B cell (primary cell): ENCODE data around the gene GSDME. TPM values are rescaled to one million over a fixed set of nuclear protein-coding genes. Genes with fewer than 3 reads are reported as not detected.

Experiments
- ATAC-seq: fragments of 200-7000 bp; cut with Tn5 transposase; one replicate; pipeline ENCODE4 v1.10.0; 2021; ENCODE audit warnings: low read depth, mild to moderate bottlenecking, moderate number of reproducible peaks, moderate library complexity
- CTCF ChIA-PET: fragments of 350-600 bp; sonication (Branson Sonifier 250); formaldehyde crosslinking; loops from one replicate; lab custom pipeline; 2021; ENCODE audit warnings: antibody characterized with exemption, inconsistent platforms; lab: Charles Lee
- POLR2A ChIA-PET: fragments of 350-600 bp; sonication (Branson Sonifier 250); formaldehyde crosslinking; loops from one replicate; lab custom pipeline; 2021; ENCODE audit warnings: antibody characterized with exemption; lab: Charles Lee
- DNase-seq: peaks from one replicate; pipeline ENCODE4 v3.0.0; 2013
- H2AFZ ChIP-seq: 2 replicates; pipeline ENCODE4 v1.6.1; 2012; ENCODE audit warnings: mild to moderate bottlenecking, low read depth, low read length; ENCODE audit not compliant: insufficient read depth, poor library complexity, severe bottlenecking
- H3K27ac ChIP-seq, 2 donors: 1 replicate in 1 of 2; 2 replicates in 1 of 2; pipeline ENCODE4 v1.5.1; 2012 to 2013; ENCODE audit warnings: low read length in 2 of 2, mild to moderate bottlenecking in 2 of 2, moderate library complexity in 1 of 2
- H3K27me3 ChIP-seq, 4 experiments: fragments of 200-600 bp in 1 of 4; sonication (generic) in 1 of 4; replicated peaks in 1 of 4; 1 replicate in 2 of 4; 2 replicates in 2 of 4; pipeline versions ENCODE4 v1.6.1 to v1.7.0; 2013 to 2016; ENCODE audit warnings: low read length in 3 of 4, mild to moderate bottlenecking in 2 of 4, mixed read lengths in 1 of 4, moderate library complexity in 1 of 4; ENCODE audit not compliant: insufficient read depth in 4 of 4, control insufficient read depth in 3 of 4; ENCODE audit errors: control extremely low read depth in 1 of 4
- H3K36me3 ChIP-seq, 2 experiments: replicated peaks in 1 of 2; 1 replicate in 1 of 2; 2 replicates in 1 of 2; pipeline versions ENCODE4 v1.6.1 to v1.7.1; 2013; ENCODE audit warnings: low read length in 1 of 2; ENCODE audit not compliant: insufficient read depth in 2 of 2, control insufficient read depth in 1 of 2; ENCODE audit errors: control extremely low read depth in 1 of 2, extremely low read depth in 1 of 2
- H3K4me1 ChIP-seq, 2 donors: fragments of 200-600 bp in 1 of 2; sonication (generic) in 1 of 2; 1 replicate in 1 of 2; 2 replicates in 1 of 2; pipeline versions ENCODE4 v1.5.1 to v1.6.1; 2013 to 2017; ENCODE audit warnings: low read length in 2 of 2; ENCODE audit not compliant: control insufficient read depth in 2 of 2, insufficient read depth in 2 of 2
- H3K4me2 ChIP-seq: replicated peaks from 2 replicates; pipeline ENCODE3; 2012; ENCODE audit warnings: mild to moderate bottlenecking, low read depth, low read length; ENCODE audit not compliant: poor library complexity, severe bottlenecking
- H3K4me3 ChIP-seq, 5 experiments: fragments of 200-600 bp in 1 of 5; sonication (generic) in 1 of 5; 1 replicate in 3 of 5; 2 replicates in 2 of 5; pipeline versions ENCODE4 v1.5.1 to v1.7.0; 2011 to 2016; ENCODE audit warnings: low read length in 4 of 5, mild to moderate bottlenecking in 4 of 5, low read depth in 2 of 5, control low read depth in 1 of 5, moderate library complexity in 1 of 5; ENCODE audit not compliant: insufficient read depth in 1 of 5; ENCODE audit errors: control extremely low read depth in 1 of 5, extremely low read depth in 1 of 5
- H3K79me2 ChIP-seq: fragments of 200-600 bp; sonication (generic); one replicate; pipeline ENCODE4 v1.6.0; 2016; ENCODE audit warnings: low read length; ENCODE audit not compliant: control insufficient read depth, insufficient read depth
- H3K9ac ChIP-seq: fragments of 200-600 bp; sonication (generic); 2 replicates; pipeline ENCODE4 v1.6.1; 2017; ENCODE audit warnings: mild to moderate bottlenecking, low read length, moderate library complexity
- H3K9me3 ChIP-seq, 3 donors: one replicate each; pipeline versions ENCODE4 v1.6.1 to v1.7.1; 2013; ENCODE audit warnings: low read length in 2 of 3; ENCODE audit not compliant: control insufficient read depth in 2 of 3, insufficient read depth in 1 of 3; ENCODE audit errors: control extremely low read depth in 1 of 3
- H4K20me1 ChIP-seq: 2 replicates; pipeline ENCODE4 v1.6.0; 2012; ENCODE audit warnings: mild to moderate bottlenecking, low read length; ENCODE audit not compliant: insufficient read depth, control insufficient read depth, poor library complexity, severe bottlenecking
- H3K27ac Mint-ChIP-seq: one replicate; pipeline ENCODE4 v1.8.0; 2021; ENCODE audit warnings: mixed read lengths
- H3K27me3 Mint-ChIP-seq: one replicate; pipeline ENCODE4 v1.8.0; 2021; ENCODE audit warnings: mixed read lengths
- H3K4me1 Mint-ChIP-seq: one replicate; pipeline ENCODE4 v1.8.0; 2021; ENCODE audit warnings: mixed read lengths
- H3K4me3 Mint-ChIP-seq: one replicate; pipeline ENCODE4 v1.8.0; 2021; ENCODE audit warnings: mixed read lengths
- H3K9me3 Mint-ChIP-seq: one replicate; pipeline ENCODE4 v1.8.0; 2022; ENCODE audit warnings: mixed read lengths; ENCODE audit not compliant: insufficient read depth
- EZH2 ChIP-seq: IDR thresholded peaks from 2 replicates; pipeline ENCODE4 v1.6.1; 2012; ENCODE audit warnings: borderline replicate concordance, low read depth, mild to moderate bottlenecking, moderate library complexity, low read length; ENCODE audit not compliant: insufficient read depth, poor library complexity, severe bottlenecking
- WGBS: methylation state at CpG from one replicate; pipeline ENCODE4 v1.1.5; 2013; ENCODE audit warnings: missing lambda C conversion rate; ENCODE audit not compliant: insufficient coverage; 5-methylcytosine and 5-hydroxymethylcytosine counted together
- intact Hi-C: fragments of 100-400 bp; cut with micrococcal nuclease; formaldehyde crosslinking; loops from one replicate; pipeline ENCODE4 v1.10.0; 2022
- polyA plus RNA-seq: library from polyadenylated mRNA; depleted of rRNA; stranded (reverse); fragments of >200 nt; gene quantifications from 2 replicates; pipeline ENCODE4 v1.2.3, GENCODE V29; 2012
- total RNA-seq, 2 donors: library from RNA; stranded (reverse); fragments of 120-200 nt in 1 of 2; gene quantifications; 1 replicate in 1 of 2; 2 replicates in 1 of 2; pipeline versions ENCODE4 v1.2.3 to v1.2.4, GENCODE V29; 2013 to 2022
- TF ChIP-seq, protein P1 (sequence below): fragments of 200-600 bp; IDR thresholded peaks from one replicate; pipeline ENCODE4 v1.8.0; 2022; ENCODE audit warnings: antibody characterized with exemption, mild to moderate bottlenecking

Gene GSDME
- total and polyA plus RNA-seq, 2 donors (not counting 1 experiment from before 2014, with no cell fraction given) = 7.0 to 11.9 TPM

DNA sequence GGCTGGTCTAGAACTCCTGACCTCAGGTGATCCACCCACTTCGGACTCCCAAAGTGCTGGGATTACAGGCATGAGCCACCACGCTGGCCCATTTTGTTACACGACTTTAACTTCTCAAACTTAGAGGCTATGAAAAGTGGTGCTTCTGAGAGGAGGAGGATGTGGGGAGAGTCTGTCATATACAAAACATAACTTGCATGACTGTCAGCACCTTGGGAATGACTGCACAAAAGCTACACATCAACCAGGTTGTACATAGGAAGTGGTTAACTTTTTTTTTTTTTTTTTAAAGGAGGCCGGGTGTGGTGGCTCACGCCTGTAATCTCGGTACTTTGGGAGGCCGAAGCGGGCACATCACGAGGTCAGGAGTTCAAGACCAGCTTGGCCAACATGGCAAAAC is 43.4 kb upstream of the GSDME start:
- POLR2A ChIA-PET = no interaction called here
- no peak overlapping the region for H2AFZ ChIP-seq
- no peak overlapping the region for H3K4me3 Mint-ChIP-seq
- no peaks in the 10 kb centered on the region for H3K9me3 Mint-ChIP-seq
- H3K4me1 ChIP-seq = no peaks in the 10 kb centered on the region
- H3K4me3 ChIP-seq = no peak overlapping the region
- no peak for ATAC-seq
- DNase-seq = no peak
- no peak overlapping the region for H3K4me2 ChIP-seq
- no peak overlapping the region for H3K27ac ChIP-seq
- H3K27ac Mint-ChIP-seq = no peak overlapping the region
- H3K9me3 ChIP-seq = no peaks in the 10 kb centered on the region
- H3K27me3 Mint-ChIP-seq = no peaks in the 10 kb centered on the region
- intact Hi-C loops = no loop called here
- 91% methylated on average over 7 of the region's 9 CpGs for WGBS
- no peaks in the 10 kb centered on the region for H4K20me1 ChIP-seq
- CTCF ChIA-PET = interaction anchor here (0.7 to 3.8 kb wide), 4 partner anchors 12 to 293 kb away, joined by 3 to 17 read pairs (median 4); no protein-coding TSS in a partner anchor
- TF ChIP-seq, protein P1, sequence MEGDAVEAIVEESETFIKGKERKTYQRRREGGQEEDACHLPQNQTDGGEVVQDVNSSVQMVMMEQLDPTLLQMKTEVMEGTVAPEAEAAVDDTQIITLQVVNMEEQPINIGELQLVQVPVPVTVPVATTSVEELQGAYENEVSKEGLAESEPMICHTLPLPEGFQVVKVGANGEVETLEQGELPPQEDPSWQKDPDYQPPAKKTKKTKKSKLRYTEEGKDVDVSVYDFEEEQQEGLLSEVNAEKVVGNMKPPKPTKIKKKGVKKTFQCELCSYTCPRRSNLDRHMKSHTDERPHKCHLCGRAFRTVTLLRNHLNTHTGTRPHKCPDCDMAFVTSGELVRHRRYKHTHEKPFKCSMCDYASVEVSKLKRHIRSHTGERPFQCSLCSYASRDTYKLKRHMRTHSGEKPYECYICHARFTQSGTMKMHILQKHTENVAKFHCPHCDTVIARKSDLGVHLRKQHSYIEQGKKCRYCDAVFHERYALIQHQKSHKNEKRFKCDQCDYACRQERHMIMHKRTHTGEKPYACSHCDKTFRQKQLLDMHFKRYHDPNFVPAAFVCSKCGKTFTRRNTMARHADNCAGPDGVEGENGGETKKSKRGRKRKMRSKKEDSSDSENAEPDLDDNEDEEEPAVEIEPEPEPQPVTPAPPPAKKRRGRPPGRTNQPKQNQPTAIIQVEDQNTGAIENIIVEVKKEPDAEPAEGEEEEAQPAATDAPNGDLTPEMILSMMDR = no peak
- TF ChIP-seq EZH2 = no peak
- no peaks in the 10 kb centered on the region for H3K79me2 ChIP-seq
- H3K27me3 ChIP-seq = no peaks in the 10 kb centered on the region
- H3K4me1 Mint-ChIP-seq = no peaks in the 10 kb centered on the region
- no peak overlapping the region for H3K9ac ChIP-seq
- peaks cover 2 to 54% of the 10 kb centered on the region in 2 experiments for H3K36me3 ChIP-seq

DNA sequence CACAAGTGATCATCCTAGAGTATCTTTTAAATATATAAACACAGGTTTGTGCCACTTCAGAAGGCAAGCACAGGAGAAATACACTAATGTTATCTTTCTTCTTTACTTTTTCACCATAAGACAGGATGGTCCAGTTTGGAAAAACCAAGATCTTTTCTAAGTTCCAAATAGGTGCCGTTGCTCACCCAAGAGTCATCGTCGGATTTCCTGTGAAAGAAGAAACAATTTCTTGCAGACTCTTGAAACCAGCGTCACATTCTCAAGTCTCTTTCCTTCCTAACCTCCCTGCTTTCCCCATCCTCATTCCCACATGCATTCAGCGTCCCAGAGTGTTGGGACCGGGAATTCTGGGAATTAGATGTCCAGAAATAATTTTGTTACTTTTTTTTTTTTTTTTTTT is 42.8 kb upstream of the GSDME start:
- POLR2A ChIA-PET = no interaction called here

More for the DNA sequence above, 42.8 kb upstream of the GSDME start:
- TF ChIP-seq EZH2 = no peak
- TF ChIP-seq, protein P1 = no peak
- no peaks in the 10 kb centered on the region for H3K9me3 ChIP-seq
- no peak overlapping the region for H3K9ac ChIP-seq
- no peaks in the 10 kb centered on the region for H3K79me2 ChIP-seq
- H3K27me3 ChIP-seq = no peaks in the 10 kb centered on the region
- H3K36me3 ChIP-seq = peaks cover 2 to 49% of the 10 kb centered on the region in 2 experiments
- no peak overlapping the region for H3K4me3 ChIP-seq
- DNase-seq (no peak), ATAC-seq (no peak)
- Mint-ChIP-seq H3K4me1 (no peaks in the 10 kb centered on the region), H3K27ac (no peak overlapping the region), H3K4me3 (no peak overlapping the region), H3K27me3 (no peaks in the 10 kb centered on the region), H3K9me3 (no peaks in the 10 kb centered on the region)
- intact Hi-C loops = no loop called here
- no peaks in the 10 kb centered on the region for H4K20me1 ChIP-seq
- H3K27ac ChIP-seq = no peak overlapping the region
- CTCF ChIA-PET = interaction anchor here (1.0 to 3.8 kb wide), 3 partner anchors 13 to 298 kb away, joined by 3 to 17 read pairs (median 3); no protein-coding TSS in a partner anchor
- no peak overlapping the region for H3K4me2 ChIP-seq
- H3K4me1 ChIP-seq = no peaks in the 10 kb centered on the region
- WGBS = 100% methylated on average over 3 of the region's 6 CpGs
- H2AFZ ChIP-seq = no peak overlapping the region
